HepG2 (cell line): Measurements from ENCODE around the gene COL4A2. TPM values are rescaled to one million over a fixed set of nuclear protein-coding genes. Genes with fewer than 3 reads are reported as not detected.

Experiments used
- ATAC-seq: fragments of 200-7000 bp; cut with Tn5 transposase; 3 replicates; pipeline ENCODE4 v1.9.1; 2020; ENCODE audit warnings: mild to moderate bottlenecking, moderate library complexity
- BruUV-seq: library from RNA; stranded (reverse); fragments of 400-500 nt; replicated peaks from 2 replicates; lab custom pipeline; 2021; lab: Mats Ljungman, UMichigan
- CTCF ChIA-PET: fragments of 300-600 bp; formaldehyde crosslinking; extraction: SDS; loops from one replicate; lab custom pipeline; 2021; ENCODE audit warnings: low total read pairs, inconsistent platforms, low intra/inter-chr PET ratio; lab: Yijun Ruan, JAX
- POLR2A ChIA-PET: fragments of 350-600 bp; sonication (Branson Sonifier 250); formaldehyde crosslinking; loops from one replicate; lab custom pipeline; 2020; ENCODE audit warnings: antibody characterized with exemption, inconsistent platforms; lab: Yijun Ruan, JAX
- DNase-seq: peaks from one replicate; pipeline ENCODE4 v3.0.0-alpha.2; 2015; ENCODE audit warnings: low spot score
- FAIRE-seq: peaks from 3 replicates; lab custom pipeline; 2011; peaks lifted over from hg19 to GRCh38; lab: Jason Lieb, UNC
- H2AFZ ChIP-seq: one replicate; pipeline ENCODE4 v1.6.1; 2011; ENCODE audit warnings: low read length, inconsistent platforms
- H3K27ac ChIP-seq: fragments of 300-600 bp; 3 replicates; pipeline ENCODE4 v1.8.0; 2011; ENCODE audit warnings: mixed run types, mild to moderate bottlenecking, mixed read lengths, low read length, inconsistent platforms; ENCODE audit not compliant: insufficient read depth; ENCODE audit errors: extremely low read length
- H3K27me3 ChIP-seq, 2 experiments: fragments of 200-600 bp in 1 of 2; 2 replicates in 1 of 2; 3 replicates in 1 of 2; pipeline versions ENCODE4 v1.6.0 to v1.8.0; 2011; ENCODE audit warnings: low read length in 2 of 2, mild to moderate bottlenecking in 2 of 2, moderate library complexity in 2 of 2, inconsistent platforms in 1 of 2; ENCODE audit not compliant: insufficient read depth in 2 of 2, control insufficient read depth in 1 of 2
- H3K36me3 ChIP-seq, 2 experiments: fragments of 200-600 bp in 1 of 2; replicated peaks in 1 of 2; 2 replicates in 1 of 2; 3 replicates in 1 of 2; pipeline versions ENCODE4 v1.5.1 to v1.8.0; 2011; ENCODE audit warnings: low read length in 2 of 2, inconsistent platforms in 1 of 2; ENCODE audit not compliant: insufficient read depth in 2 of 2, control insufficient read depth in 1 of 2
- H3K4me1 ChIP-seq: 2 replicates; pipeline ENCODE4 v1.5.1; 2012; ENCODE audit warnings: low read length, inconsistent platforms; ENCODE audit not compliant: insufficient read depth
- H3K4me2 ChIP-seq: 2 replicates; pipeline ENCODE4 v1.6.0; 2011; ENCODE audit warnings: low read depth, low read length, inconsistent platforms
- H3K4me3 ChIP-seq, 3 experiments: fragments of 200-600 bp in 1 of 3; sonication (generic), shearing (Covaris generic) in 1 of 3; replicated peaks in 1 of 3; 2 replicates each; pipeline ENCODE4 v1.5.1; 2011 to 2016; ENCODE audit warnings: low read length in 3 of 3, inconsistent platforms in 2 of 3, low read depth in 2 of 3, mild to moderate bottlenecking in 2 of 3, control low read depth in 1 of 3, mixed read lengths in 1 of 3; ENCODE audit not compliant: insufficient read depth in 1 of 3
- H3K79me2 ChIP-seq: one replicate; pipeline ENCODE4 v1.6.1; 2011; ENCODE audit warnings: low read length, inconsistent platforms; ENCODE audit not compliant: insufficient read depth
- H3K9ac ChIP-seq: 2 replicates; pipeline ENCODE4 v1.6.0; 2011; ENCODE audit warnings: mild to moderate bottlenecking, low read depth, low read length, inconsistent platforms; ENCODE audit not compliant: insufficient read depth
- H3K9me3 ChIP-seq: 2 replicates; pipeline ENCODE4 v1.5.1; 2012; ENCODE audit warnings: mild to moderate bottlenecking, low read length
- H4K20me1 ChIP-seq: 2 replicates; pipeline ENCODE4 v1.6.0; 2011; ENCODE audit warnings: inconsistent platforms, mild to moderate bottlenecking, low read length, moderate library complexity; ENCODE audit not compliant: insufficient read depth
- DPF2 ChIP-seq: sonication (generic); formaldehyde crosslinking; IDR thresholded peaks from 2 replicates; pipeline ENCODE4 v1.4.0; 2020; ENCODE audit warnings: mild to moderate bottlenecking, low read depth, missing genetic modification reagents, borderline replicate concordance
- DZIP1 ChIP-seq: sonication (generic); formaldehyde crosslinking; IDR thresholded peaks from 2 replicates; pipeline ENCODE4 v1.5.0; 2020; ENCODE audit warnings: mild to moderate bottlenecking, missing genetic modification reagents
- HNF4A ChIP-seq: sonication (generic); formaldehyde crosslinking; IDR thresholded peaks from 2 replicates; pipeline ENCODE4 v1.4.0; 2020; ENCODE audit warnings: missing genetic modification reagents
- HNRNPH1 ChIP-seq: fragments of 200-400 bp; formaldehyde crosslinking; optimal IDR thresholded peaks from 2 replicates; pipeline ENCODE3; 2017; ENCODE audit warnings: mild to moderate bottlenecking, low read depth, low read length
- MATR3 ChIP-seq: sonication (generic); formaldehyde crosslinking; IDR thresholded peaks from 2 replicates; pipeline ENCODE4 v1.4.0; 2020; ENCODE audit warnings: missing genetic modification reagents
- MNT ChIP-seq: fragments of 450-650 bp; IDR thresholded peaks from 2 replicates; pipeline ENCODE4 v1.6.1; 2016
- NFE2L2 ChIP-seq: fragments of 150-350 bp; IDR thresholded peaks from 2 replicates; pipeline ENCODE4 v1.6.1; 2014; ENCODE audit warnings: low read length
- NKX3-1 ChIP-seq: sonication (generic); formaldehyde crosslinking; IDR thresholded peaks from 2 replicates; pipeline ENCODE4 v1.5.0; 2020; ENCODE audit warnings: missing genetic modification reagents
- POLR2G ChIP-seq: fragments of 200-400 bp; formaldehyde crosslinking; IDR thresholded peaks from 2 replicates; pipeline ENCODE4 v1.6.1; 2018; ENCODE audit warnings: mild to moderate bottlenecking, low read depth, low read length, moderate library complexity
- RAD21 ChIP-seq: fragments of 450-650 bp; formaldehyde crosslinking; IDR thresholded peaks from 2 replicates; pipeline ENCODE4 v1.5.0; 2020; ENCODE audit warnings: mild to moderate bottlenecking
- ZFP41 ChIP-seq: sonication (generic); formaldehyde crosslinking; IDR thresholded peaks from 2 replicates; pipeline ENCODE4 v1.4.0; 2020; ENCODE audit warnings: mild to moderate bottlenecking, missing genetic modification reagents, borderline replicate concordance
- ZMYM3 ChIP-seq: sonication (generic); formaldehyde crosslinking; IDR thresholded peaks from 2 replicates; pipeline ENCODE4 v1.5.1; 2020; ENCODE audit warnings: mild to moderate bottlenecking, missing genetic modification reagents
- ZNF564 ChIP-seq: sonication (generic); formaldehyde crosslinking; IDR thresholded peaks from 2 replicates; pipeline ENCODE4 v1.8.1; 2023; ENCODE audit warnings: mild to moderate bottlenecking, missing genetic modification reagents
- ZNF720 ChIP-seq: sonication (generic); formaldehyde crosslinking; IDR thresholded peaks from 2 replicates; pipeline ENCODE4 v1.4.0; 2020; ENCODE audit warnings: missing genetic modification reagents
- ZNF761 ChIP-seq: sonication (generic); formaldehyde crosslinking; conservative IDR thresholded peaks from 2 replicates; pipeline ENCODE4 v1.4.0; 2020; ENCODE audit warnings: mild to moderate bottlenecking, missing genetic modification reagents
- ZSCAN22 ChIP-seq: sonication (generic); formaldehyde crosslinking; IDR thresholded peaks from 2 replicates; pipeline ENCODE4 v1.4.0; 2020; ENCODE audit warnings: mild to moderate bottlenecking, missing genetic modification reagents
- WGBS: methylation state at CpG from one replicate; pipeline ENCODE4 v1.1.6; 2017; ENCODE audit warnings: low lambda C conversion rate; 5-methylcytosine and 5-hydroxymethylcytosine counted together
- in situ Hi-C: cut with HindIII; loops from 2 replicates; pipeline ENCODE4 v1.10.0; 2017; ENCODE audit warnings: low pct_unique_long_range_greater_than_20kb; ENCODE audit not compliant: extremely low pct_ligation_motif_present
- intact Hi-C: fragments of 100-400 bp; cut with micrococcal nuclease; formaldehyde crosslinking; loops from one replicate; pipeline ENCODE4 v1.10.0; 2022; ENCODE audit not compliant: unreplicated experiment
- polyA plus RNA-seq, 8 experiments: library from polyadenylated mRNA; depleted of rRNA in 3 of 8; stranded (reverse) in 7 of 8; unstranded in 1 of 8; fragments of >200 nt; fragmentation: Illumina TruSeq in 4 of 8; extraction: Trizol in 4 of 8; gene quantifications; 2 replicates each; pipeline versions ENCODE4 v1.2.1 to v1.2.3, GENCODE V29; 2011 to 2016; ENCODE audit warnings: low read depth in 4 of 8, missing spikeins in 1 of 8, mixed read lengths in 1 of 8; ENCODE audit not compliant: insufficient read depth in 1 of 8
- total RNA-seq, 5 experiments: library from RNA; depleted of rRNA; stranded (reverse); fragments of >200 nt; fragmentation: Illumina TruSeq; extraction: Trizol; gene quantifications; 2 replicates each; pipeline ENCODE4 v1.2.3, GENCODE V29; 2016; ENCODE audit warnings: low read depth in 1 of 5
- TF ChIP-seq, protein P1 (sequence below): sonication (generic); formaldehyde crosslinking; IDR thresholded peaks from 2 replicates; pipeline ENCODE4 v1.9.0; 2021; ENCODE audit warnings: missing genetic modification reagents, borderline replicate concordance
- TF ChIP-seq, protein P2 (sequence below): sonication (generic); formaldehyde crosslinking; IDR thresholded peaks from 2 replicates; pipeline ENCODE4 v1.5.0; 2020; ENCODE audit warnings: missing genetic modification reagents

Gene COL4A2
- total and polyA plus RNA-seq, 2 of the 13 experiments (the other 11 are each of a cell fraction or from before 2014, with no cell fraction given): 0.22 to 1.9 TPM

- POLR2A ChIA-PET: no interaction called here
- Histone ChIP-seq H3K4me2 (no peak overlapping the region), H3K9ac (no peak overlapping the region), H3K9me3 (no peaks in the 10 kb centered on the region), H3K4me3 (no peak overlapping the region), H3K27me3 (peaks cover 3 to 53% of the 10 kb centered on the region in 2 experiments; a peak in 4 of 5 replicates), H4K20me1 (no peaks in the 10 kb centered on the region), H3K79me2 (no peaks in the 10 kb centered on the region), H2AFZ (no peak overlapping the region), H3K27ac (no peak overlapping the region), H3K36me3 (no peaks in the 10 kb centered on the region), H3K4me1 (no peaks in the 10 kb centered on the region)
- BruUV-seq: no TSS peak
- ATAC-seq (no peak), FAIRE-seq (no peak), DNase-seq (no peak)
- TF ChIP-seq NFE2L2: no peak
- no peak for TF ChIP-seq RAD21 (CRISPR knock-in tag)
- no peak for TF ChIP-seq ZSCAN22 (CRISPR knock-in tag)
- no peak for TF ChIP-seq MNT
- no peak for TF ChIP-seq ZMYM3 (CRISPR knock-in tag)
- no peak for TF ChIP-seq ZFP41 (CRISPR knock-in tag)
- no peak for TF ChIP-seq ZNF761
- TF ChIP-seq DPF2: no peak
- TF ChIP-seq, protein P1, sequence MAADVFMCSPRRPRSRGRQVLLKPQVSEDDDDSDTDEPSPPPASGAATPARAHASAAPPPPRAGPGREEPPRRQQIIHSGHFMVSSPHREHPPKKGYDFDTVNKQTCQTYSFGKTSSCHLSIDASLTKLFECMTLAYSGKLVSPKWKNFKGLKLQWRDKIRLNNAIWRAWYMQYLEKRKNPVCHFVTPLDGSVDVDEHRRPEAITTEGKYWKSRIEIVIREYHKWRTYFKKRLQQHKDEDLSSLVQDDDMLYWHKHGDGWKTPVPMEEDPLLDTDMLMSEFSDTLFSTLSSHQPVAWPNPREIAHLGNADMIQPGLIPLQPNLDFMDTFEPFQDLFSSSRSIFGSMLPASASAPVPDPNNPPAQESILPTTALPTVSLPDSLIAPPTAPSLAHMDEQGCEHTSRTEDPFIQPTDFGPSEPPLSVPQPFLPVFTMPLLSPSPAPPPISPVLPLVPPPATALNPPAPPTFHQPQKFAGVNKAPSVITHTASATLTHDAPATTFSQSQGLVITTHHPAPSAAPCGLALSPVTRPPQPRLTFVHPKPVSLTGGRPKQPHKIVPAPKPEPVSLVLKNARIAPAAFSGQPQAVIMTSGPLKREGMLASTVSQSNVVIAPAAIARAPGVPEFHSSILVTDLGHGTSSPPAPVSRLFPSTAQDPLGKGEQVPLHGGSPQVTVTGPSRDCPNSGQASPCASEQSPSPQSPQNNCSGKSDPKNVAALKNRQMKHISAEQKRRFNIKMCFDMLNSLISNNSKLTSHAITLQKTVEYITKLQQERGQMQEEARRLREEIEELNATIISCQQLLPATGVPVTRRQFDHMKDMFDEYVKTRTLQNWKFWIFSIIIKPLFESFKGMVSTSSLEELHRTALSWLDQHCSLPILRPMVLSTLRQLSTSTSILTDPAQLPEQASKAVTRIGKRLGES (CRISPR knock-in tag): no peak
- TF ChIP-seq HNRNPH1: no peak
- TF ChIP-seq DZIP1 (CRISPR knock-in tag): no peak
- no peak for TF ChIP-seq HNF4A (CRISPR knock-in tag)
- no peak for TF ChIP-seq POLR2G
- TF ChIP-seq, protein P2, sequence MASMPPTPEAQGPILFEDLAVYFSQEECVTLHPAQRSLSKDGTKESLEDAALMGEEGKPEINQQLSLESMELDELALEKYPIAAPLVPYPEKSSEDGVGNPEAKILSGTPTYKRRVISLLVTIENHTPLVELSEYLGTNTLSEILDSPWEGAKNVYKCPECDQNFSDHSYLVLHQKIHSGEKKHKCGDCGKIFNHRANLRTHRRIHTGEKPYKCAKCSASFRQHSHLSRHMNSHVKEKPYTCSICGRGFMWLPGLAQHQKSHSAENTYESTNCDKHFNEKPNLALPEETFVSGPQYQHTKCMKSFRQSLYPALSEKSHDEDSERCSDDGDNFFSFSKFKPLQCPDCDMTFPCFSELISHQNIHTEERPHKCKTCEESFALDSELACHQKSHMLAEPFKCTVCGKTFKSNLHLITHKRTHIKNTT: no peak
- TF ChIP-seq ZNF720 (CRISPR knock-in tag): no peak
- TF ChIP-seq ZNF564 (CRISPR knock-in tag): no peak
- TF ChIP-seq MATR3: no peak
- TF ChIP-seq NKX3-1 (CRISPR knock-in tag): no peak
- intact Hi-C loops (no loop called here), in situ Hi-C loops (no loop called here)
- 6% methylated on average over 12 of the region's 12 CpGs for WGBS
- CTCF ChIA-PET: no interaction called here
Observed at GRCh38 chr13:110381029-110381360, 73.9 kb downstream of the COL4A2 start.
